Measurements from ENCODE around the gene HPD. TPM values are rescaled to one million over a fixed set of nuclear protein-coding genes. Genes with fewer than 3 reads are reported as not detected.

Gene HPD
- total RNA-seq, 1 experiment from 2014 or later, result 0.51 TPM

GRCh38 chr12:121828306-121828705, 30.4 kb downstream of the HPD start:
- no peak for DNase-seq (ENCODE audit: low read depth, low spot score)
- intact Hi-C loops (cut with micrococcal nuclease; ENCODE audit: unreplicated experiment) (no loop called here), in situ Hi-C loops (cut with HindIII; ENCODE audit: low pct_unique_long_range_greater_than_20kb, low sequenced_read_pairs) (no loop called here)
- Histone ChIP-seq H3K36me3 (ENCODE audit: control insufficient read depth, insufficient read depth, low read length) (peaks cover 3% of the 10 kb centered on the region), H3K27me3 (ENCODE audit: control insufficient read depth, insufficient read depth, low read length) (no peaks in the 10 kb centered on the region), H3K4me1 (ENCODE audit: control insufficient read depth, insufficient read depth, low read length) (no peaks in the 10 kb centered on the region), H3K9me3 (ENCODE audit: control insufficient read depth, insufficient read depth, low read depth, low read length) (no peaks in the 10 kb centered on the region), H3K4me3 (ENCODE audit: low read depth in 2 of 2, low read length in 2 of 2) (no peak overlapping the region), H3K27ac (ENCODE audit: low read length) (no peak overlapping the region)
- ChIA-PET CTCF (no interaction called here), POLR2A (no interaction called here)
- TF ChIP-seq, protein P1, sequence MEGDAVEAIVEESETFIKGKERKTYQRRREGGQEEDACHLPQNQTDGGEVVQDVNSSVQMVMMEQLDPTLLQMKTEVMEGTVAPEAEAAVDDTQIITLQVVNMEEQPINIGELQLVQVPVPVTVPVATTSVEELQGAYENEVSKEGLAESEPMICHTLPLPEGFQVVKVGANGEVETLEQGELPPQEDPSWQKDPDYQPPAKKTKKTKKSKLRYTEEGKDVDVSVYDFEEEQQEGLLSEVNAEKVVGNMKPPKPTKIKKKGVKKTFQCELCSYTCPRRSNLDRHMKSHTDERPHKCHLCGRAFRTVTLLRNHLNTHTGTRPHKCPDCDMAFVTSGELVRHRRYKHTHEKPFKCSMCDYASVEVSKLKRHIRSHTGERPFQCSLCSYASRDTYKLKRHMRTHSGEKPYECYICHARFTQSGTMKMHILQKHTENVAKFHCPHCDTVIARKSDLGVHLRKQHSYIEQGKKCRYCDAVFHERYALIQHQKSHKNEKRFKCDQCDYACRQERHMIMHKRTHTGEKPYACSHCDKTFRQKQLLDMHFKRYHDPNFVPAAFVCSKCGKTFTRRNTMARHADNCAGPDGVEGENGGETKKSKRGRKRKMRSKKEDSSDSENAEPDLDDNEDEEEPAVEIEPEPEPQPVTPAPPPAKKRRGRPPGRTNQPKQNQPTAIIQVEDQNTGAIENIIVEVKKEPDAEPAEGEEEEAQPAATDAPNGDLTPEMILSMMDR (IDR thresholded peaks at IDR 0.05), result no peak
- TF ChIP-seq POLR2AphosphoS5 (IDR thresholded peaks at IDR 0.05; ENCODE audit: low read depth, low read length), result no peak
- TF ChIP-seq TCF7L2 (IDR thresholded peaks at IDR 0.05; ENCODE audit: low read depth, low read length), result no peak
- no peak for TF ChIP-seq SIN3A (IDR thresholded peaks at IDR 0.05; ENCODE audit: borderline replicate concordance, insufficient read depth, low read depth, low read length)
- no peak for TF ChIP-seq REST (IDR thresholded peaks at IDR 0.05; ENCODE audit: insufficient read depth in 1 of 2, low read depth in 2 of 2, low read length in 1 of 2)
- no peak for ATAC-seq
- no TSS peak for BruUV-seq (replicated peaks)

DNA sequence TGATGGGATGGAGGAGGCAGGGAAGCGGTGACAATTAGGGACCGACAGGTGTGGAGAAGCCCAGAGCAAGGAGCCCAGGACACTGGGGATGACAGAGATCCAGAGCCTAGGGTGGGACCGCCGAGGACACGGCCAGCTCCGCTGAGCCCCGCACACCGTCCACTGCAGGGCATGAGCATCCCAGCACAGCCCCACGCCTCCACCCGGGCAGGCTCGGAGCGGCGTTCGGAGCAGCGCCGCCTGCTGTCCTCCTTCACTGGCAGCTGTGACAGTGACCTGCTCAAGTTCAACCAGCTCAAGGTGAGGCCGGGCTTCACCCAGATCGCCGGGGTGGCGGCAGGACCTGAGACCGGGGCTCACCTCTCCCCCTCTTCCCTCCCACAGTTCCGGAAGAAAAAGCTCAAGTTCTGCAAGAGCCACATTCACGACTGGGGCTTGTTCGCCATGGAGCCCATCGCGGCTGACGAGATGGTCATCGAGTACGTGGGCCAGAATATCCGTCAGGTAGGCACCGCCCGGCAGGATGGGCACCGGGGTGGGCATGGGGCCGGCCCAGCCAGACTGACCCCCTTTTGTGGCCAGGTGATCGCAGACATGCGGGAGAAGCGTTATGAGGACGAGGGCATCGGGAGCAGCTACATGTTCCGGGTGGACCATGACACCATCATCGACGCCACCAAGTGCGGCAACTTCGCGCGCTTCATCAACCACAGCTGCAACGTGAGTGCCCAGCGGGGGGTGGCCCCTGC, 31.1 kb downstream of the HPD start:
- in situ Hi-C loops (cut with HindIII; ENCODE audit: low pct_unique_long_range_greater_than_20kb, low sequenced_read_pairs), result no loop called here
- no peak for DNase-seq (ENCODE audit: low read depth, low spot score)

More for the DNA sequence above, 31.1 kb downstream of the HPD start:
- ATAC-seq, result peak; percentile 29; the same call in 1 of the 2 replicates
- intact Hi-C loops (cut with micrococcal nuclease; ENCODE audit: unreplicated experiment), result no loop called here
- H3K9me3 ChIP-seq (ENCODE audit: control insufficient read depth, insufficient read depth, low read depth, low read length), result no peaks in the 10 kb centered on the region
- POLR2A ChIA-PET, result interaction anchor here (0.6 to 1.4 kb wide), 2 partner anchors 9 to 156 kb away, joined by 4 to 6 read pairs; no protein-coding TSS in a partner anchor
- CTCF ChIA-PET, result interaction anchor here (1.7 kb wide), 1 partner anchor 33 kb away, joined by 9 read pairs; the partner anchor contains the start of gene RHOF
- H3K4me3 ChIP-seq (ENCODE audit: low read depth in 2 of 2, low read length in 2 of 2), result no peak overlapping the region
- no TSS peak for BruUV-seq (replicated peaks)
- no peak for TF ChIP-seq SIN3A (IDR thresholded peaks at IDR 0.05; ENCODE audit: borderline replicate concordance, insufficient read depth, low read depth, low read length)
- TF ChIP-seq POLR2AphosphoS5 (IDR thresholded peaks at IDR 0.05; ENCODE audit: low read depth, low read length), result no peak
- no peak for TF ChIP-seq TCF7L2 (IDR thresholded peaks at IDR 0.05; ENCODE audit: low read depth, low read length)
- no peak for TF ChIP-seq REST (IDR thresholded peaks at IDR 0.05; ENCODE audit: insufficient read depth in 1 of 2, low read depth in 2 of 2, low read length in 1 of 2)
- TF ChIP-seq, protein P1 (IDR thresholded peaks at IDR 0.05), result no peak; the same call in 1 of the 2 replicates
- peaks cover 3% of the 10 kb centered on the region for H3K36me3 ChIP-seq (ENCODE audit: control insufficient read depth, insufficient read depth, low read length)
- no peaks in the 10 kb centered on the region for H3K4me1 ChIP-seq (ENCODE audit: control insufficient read depth, insufficient read depth, low read length)
- H3K27me3 ChIP-seq (ENCODE audit: control insufficient read depth, insufficient read depth, low read length), result no peaks in the 10 kb centered on the region
- no peak overlapping the region for H3K27ac ChIP-seq (ENCODE audit: low read length)

Data from Panc1 (cell line).